ENCODE measurements around the gene SCAMP1.
"Not testable (repeated sequence)": the region's sequence is repeated elsewhere in the genome, so short reads cannot be mapped to it uniquely, and the experiment has no call there.

SCAMP1 gene

GRCh38 chr5:78360924-78361630 lies 660 bp downstream of the SCAMP1 start:
- DNase-seq (ENCODE audit: low spot score): peak; percentile 52

GRCh38 chr5:78361631-78361993 lies 1.2 kb downstream of the SCAMP1 start:
- DNase-seq (ENCODE audit: low spot score): no peak

GRCh38 chr5:78362220-78362619 lies 1.8 kb downstream of the SCAMP1 start:
- DNase-seq (ENCODE audit: low spot score): no peak

- no peak for DNase-seq (ENCODE audit: low spot score)
These were observed 3.6 kb downstream of the SCAMP1 start for GRCh38 chr5:78364005-78364404.

GRCh38 chr5:78367318-78367991 lies 7.0 kb downstream of the SCAMP1 start:
- no peak for DNase-seq (ENCODE audit: low spot score)

GRCh38 chr5:78369680-78370079 lies 9.3 kb downstream of the SCAMP1 start:
- DNase-seq (ENCODE audit: low spot score): no peak

GRCh38 chr5:78373231-78373630 lies 12.8 kb downstream of the SCAMP1 start:
- no peak for DNase-seq (ENCODE audit: low spot score)

GRCh38 chr5:78376315-78376714 lies 15.9 kb downstream of the SCAMP1 start:
- DNase-seq (ENCODE audit: low spot score): no peak

GRCh38 chr5:78377056-78377717 lies 16.8 kb downstream of the SCAMP1 start:
- DNase-seq (ENCODE audit: low spot score): peak; percentile 11

GRCh38 chr5:78377718-78378105 lies 17.3 kb downstream of the SCAMP1 start:
- DNase-seq (ENCODE audit: low spot score): no peak

GRCh38 chr5:78387468-78388153 lies 27.2 kb downstream of the SCAMP1 start:
- DNase-seq (ENCODE audit: low spot score): no peak

GRCh38 chr5:78391357-78391756 lies 30.9 kb downstream of the SCAMP1 start:
- not testable (repeated sequence) for DNase-seq (ENCODE audit: low spot score)

- no peak for DNase-seq (ENCODE audit: low spot score)
These were observed 37.4 kb downstream of the SCAMP1 start for GRCh38 chr5:78397831-78398230.

- DNase-seq (ENCODE audit: low spot score): no peak
These were observed 38.7 kb downstream of the SCAMP1 start for GRCh38 chr5:78399116-78399515.

- no peak for DNase-seq (ENCODE audit: low spot score)
These were observed 44.4 kb downstream of the SCAMP1 start for GRCh38 chr5:78404682-78405293.

GRCh38 chr5:78405829-78406750 lies 45.7 kb downstream of the SCAMP1 start:
- DNase-seq (ENCODE audit: low spot score): peak; percentile 46

GRCh38 chr5:78407458-78407857 lies 47.0 kb downstream of the SCAMP1 start:
- DNase-seq (ENCODE audit: low spot score): no peak

- no peak for DNase-seq (ENCODE audit: low spot score)
These were observed 51.2 kb downstream of the SCAMP1 start for GRCh38 chr5:78411586-78411985.

GRCh38 chr5:78416677-78417425 lies 56.4 kb downstream of the SCAMP1 start:
- DNase-seq (ENCODE audit: low spot score): no peak

- no peak for DNase-seq (ENCODE audit: low spot score)
These were observed 59.0 kb downstream of the SCAMP1 start for GRCh38 chr5:78419396-78419795.

Measured in GM03348 (cell line).